GM12864 (cell line): ENCODE results near the gene USP17L26.
"Not testable (repeated sequence)": the region's sequence is repeated elsewhere in the genome, so short reads cannot be mapped to it uniquely, and the experiment has no call there.

Experiments
- DNase-seq: peaks from one replicate; pipeline ENCODE4 v3.0.0-alpha.2; 2011; ENCODE audit warnings: low read depth
- H3K4me3 ChIP-seq: 2 replicates; pipeline ENCODE4 v1.5.1; 2011; ENCODE audit warnings: mild to moderate bottlenecking, low read depth, low read length, control low read depth
- TF ChIP-seq, protein P1 (sequence below): IDR thresholded peaks from 2 replicates; pipeline ENCODE4 v1.5.1; 2011; ENCODE audit warnings: low read depth, mild to moderate bottlenecking, moderate library complexity, low read length, control low read depth, inconsistent platforms; ENCODE audit errors: missing control alignments

Gene USP17L26, protein sequence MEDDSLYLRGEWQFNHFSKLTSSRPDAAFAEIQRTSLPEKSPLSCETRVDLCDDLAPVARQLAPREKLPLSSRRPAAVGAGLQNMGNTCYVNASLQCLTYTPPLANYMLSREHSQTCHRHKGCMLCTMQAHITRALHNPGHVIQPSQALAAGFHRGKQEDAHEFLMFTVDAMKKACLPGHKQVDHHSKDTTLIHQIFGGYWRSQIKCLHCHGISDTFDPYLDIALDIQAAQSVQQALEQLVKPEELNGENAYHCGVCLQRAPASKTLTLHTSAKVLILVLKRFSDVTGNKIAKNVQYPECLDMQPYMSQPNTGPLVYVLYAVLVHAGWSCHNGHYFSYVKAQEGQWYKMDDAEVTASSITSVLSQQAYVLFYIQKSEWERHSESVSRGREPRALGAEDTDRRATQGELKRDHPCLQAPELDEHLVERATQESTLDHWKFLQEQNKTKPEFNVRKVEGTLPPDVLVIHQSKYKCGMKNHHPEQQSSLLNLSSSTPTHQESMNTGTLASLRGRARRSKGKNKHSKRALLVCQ

DNA sequence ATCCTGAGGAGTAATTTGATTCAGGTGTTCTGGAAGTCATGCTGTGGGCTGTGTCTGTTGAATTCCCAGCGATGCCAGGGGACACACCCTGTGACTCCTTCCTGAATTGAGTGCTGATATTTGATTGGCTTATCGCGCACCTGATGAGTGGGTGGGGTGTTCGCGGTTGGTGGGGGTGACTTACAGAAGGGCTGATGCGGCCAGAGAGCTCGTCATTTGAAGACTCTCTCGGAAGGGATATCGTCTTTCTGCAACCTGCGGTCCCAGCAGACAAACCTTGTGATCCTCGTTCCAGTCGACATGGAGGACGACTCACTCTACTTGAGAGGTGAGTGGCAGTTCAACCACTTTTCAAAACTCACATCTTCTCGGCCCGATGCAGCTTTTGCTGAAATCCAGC lies at the start of gene USP17L26:
TSS of gene USP17L26 (plus strand) at position 301 of the 400 bp plus-strand sequence. CDS start at position 301, 0 bp downstream.
- DNase-seq, H3K4me3 ChIP-seq: not testable (repeated sequence)

DNA sequence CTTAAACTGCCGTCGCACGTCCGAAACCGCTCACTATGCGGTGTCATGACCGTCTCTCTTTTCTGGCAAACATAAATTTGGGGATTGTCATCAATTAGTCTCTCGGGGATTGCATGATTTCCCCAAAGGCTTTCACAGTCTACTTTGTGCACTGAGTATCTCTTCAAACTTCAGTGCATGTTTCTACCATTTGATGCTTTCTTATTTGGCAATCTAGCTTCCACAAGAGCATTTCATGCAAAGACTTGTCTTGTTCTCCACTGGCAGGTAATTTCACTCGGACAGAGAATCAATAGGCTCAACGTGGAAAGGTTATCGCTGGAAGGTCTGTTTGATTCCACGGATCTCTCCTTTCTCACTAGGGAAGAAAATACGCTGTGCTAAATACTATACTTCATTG lies 10.3 kb upstream of the USP17L26 start:
- H3K4me3 ChIP-seq, DNase-seq: not testable (repeated sequence)

GRCh38 chr4:9324865-9325264 lies 9.6 kb upstream of the USP17L26 start, which contains the start of gene USP17L24:
TSS of gene USP17L24 (plus strand) at chr4:9325165. CDS start at chr4:9325165, 0 bp downstream.
- H3K4me3 ChIP-seq, DNase-seq: not testable (repeated sequence)

- not testable (repeated sequence) for DNase-seq, H3K4me3 ChIP-seq
These were observed 4.8 kb upstream of the USP17L26 start, which contains the start of gene USP17L25 for GRCh38 chr4:9329611-9330010. TSS of gene USP17L25 (plus strand) at chr4:9329911. CDS start at chr4:9329911, 0 bp downstream.

GRCh38 chr4:9339103-9339502 lies 4.6 kb downstream of the USP17L26 start, which contains the start of gene USP17L5:
TSS of gene USP17L5 (plus strand) at chr4:9339403. CDS start at chr4:9339403, 0 bp downstream.
- not testable (repeated sequence) for DNase-seq, H3K4me3 ChIP-seq

GRCh38 chr4:9343848-9344247 lies 9.4 kb downstream of the USP17L26 start, which contains the start of gene USP17L27:
TSS of gene USP17L27 (plus strand) at chr4:9344148. CDS start at chr4:9344148, 0 bp downstream.
- not testable (repeated sequence) for H3K4me3 ChIP-seq, DNase-seq

DNA sequence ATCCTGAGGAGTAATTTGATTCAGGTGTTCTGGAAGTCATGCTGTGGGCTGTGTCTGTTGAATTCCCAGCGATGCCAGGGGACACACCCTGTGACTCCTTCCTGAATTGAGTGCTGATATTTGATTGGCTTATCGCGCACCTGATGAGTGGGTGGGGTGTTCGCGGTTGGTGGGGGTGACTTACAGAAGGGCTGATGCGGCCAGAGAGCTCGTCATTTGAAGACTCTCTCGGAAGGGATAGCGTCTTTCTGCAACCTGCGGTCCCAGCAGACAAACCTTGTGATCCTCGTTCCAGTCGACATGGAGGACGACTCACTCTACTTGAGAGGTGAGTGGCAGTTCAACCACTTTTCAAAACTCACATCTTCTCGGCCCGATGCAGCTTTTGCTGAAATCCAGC lies 14.1 kb downstream of the USP17L26 start, which contains the start of gene USP17L28:
TSS of gene USP17L28 (plus strand) at position 301 of the 400 bp plus-strand sequence. CDS start at position 301, 0 bp downstream.
- not testable (repeated sequence) for DNase-seq, H3K4me3 ChIP-seq

DNA sequence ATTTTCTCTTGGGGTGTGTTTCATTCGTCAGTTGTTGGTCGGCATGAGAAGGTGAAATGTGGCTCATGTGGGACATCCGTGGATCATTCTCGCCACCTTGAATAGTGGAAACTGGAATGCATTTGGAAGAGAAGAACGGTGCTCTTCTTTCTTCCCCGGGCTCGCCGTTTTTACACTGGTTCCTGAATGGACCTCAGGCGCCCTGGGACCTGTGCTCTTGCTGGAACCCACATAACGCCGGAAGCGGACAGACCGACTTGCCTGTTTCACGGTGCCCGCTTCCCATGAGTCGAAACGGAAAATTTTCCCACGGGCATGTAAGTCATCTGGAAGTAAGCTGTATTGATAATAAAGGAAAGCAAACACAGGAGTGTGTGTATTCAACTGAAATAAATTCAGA lies 16.4 kb downstream of the USP17L26 start:
- H3K4me3 ChIP-seq, DNase-seq: not testable (repeated sequence)

DNA sequence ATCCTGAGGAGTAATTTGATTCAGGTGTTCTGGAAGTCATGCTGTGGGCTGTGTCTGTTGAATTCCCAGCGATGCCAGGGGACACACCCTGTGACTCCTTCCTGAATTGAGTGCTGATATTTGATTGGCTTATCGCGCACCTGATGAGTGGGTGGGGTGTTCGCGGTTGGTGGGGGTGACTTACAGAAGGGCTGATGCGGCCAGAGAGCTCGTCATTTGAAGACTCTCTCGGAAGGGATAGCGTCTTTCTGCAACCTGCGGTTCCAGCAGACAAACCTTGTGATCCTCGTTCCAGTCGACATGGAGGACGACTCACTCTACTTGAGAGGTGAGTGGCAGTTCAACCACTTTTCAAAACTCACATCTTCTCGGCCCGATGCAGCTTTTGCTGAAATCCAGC lies 18.9 kb downstream of the USP17L26 start, which contains the start of gene USP17L29:
TSS of gene USP17L29 (plus strand) at position 301 of the 400 bp plus-strand sequence. CDS start at position 301, 0 bp downstream.
- not testable (repeated sequence) for DNase-seq, H3K4me3 ChIP-seq

- H3K4me3 ChIP-seq, DNase-seq: not testable (repeated sequence)
These were observed 28.4 kb downstream of the USP17L26 start, which contains the start of gene USP17L30 for GRCh38 chr4:9362829-9363228. TSS of gene USP17L30 (plus strand) at chr4:9363129. CDS start at chr4:9363129, 0 bp downstream.

DNA sequence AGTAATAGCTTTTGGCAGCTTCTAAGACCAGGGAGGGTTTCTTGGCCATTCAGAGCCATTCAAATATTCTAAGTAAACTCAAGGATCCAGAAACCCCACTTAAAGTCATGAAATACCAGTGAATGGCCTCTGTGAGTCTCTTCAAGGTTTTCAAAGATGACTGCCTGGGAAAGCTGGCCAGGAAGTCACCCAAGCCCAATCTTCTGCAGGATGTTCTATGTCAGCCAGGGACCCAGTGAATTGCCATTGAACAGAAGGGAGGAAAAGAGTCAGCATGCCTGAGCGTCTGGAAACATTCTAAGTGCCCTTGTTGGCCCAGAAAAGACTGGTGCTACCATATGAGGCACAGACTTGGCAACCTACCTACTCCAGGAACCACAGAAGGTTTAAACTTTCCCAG lies 45.4 kb downstream of the USP17L26 start:
- DNase-seq, H3K4me3 ChIP-seq: not testable (repeated sequence)

GRCh38 chr4:9381012-9381534 lies 46.6 kb downstream of the USP17L26 start:
- TF ChIP-seq, protein P1, sequence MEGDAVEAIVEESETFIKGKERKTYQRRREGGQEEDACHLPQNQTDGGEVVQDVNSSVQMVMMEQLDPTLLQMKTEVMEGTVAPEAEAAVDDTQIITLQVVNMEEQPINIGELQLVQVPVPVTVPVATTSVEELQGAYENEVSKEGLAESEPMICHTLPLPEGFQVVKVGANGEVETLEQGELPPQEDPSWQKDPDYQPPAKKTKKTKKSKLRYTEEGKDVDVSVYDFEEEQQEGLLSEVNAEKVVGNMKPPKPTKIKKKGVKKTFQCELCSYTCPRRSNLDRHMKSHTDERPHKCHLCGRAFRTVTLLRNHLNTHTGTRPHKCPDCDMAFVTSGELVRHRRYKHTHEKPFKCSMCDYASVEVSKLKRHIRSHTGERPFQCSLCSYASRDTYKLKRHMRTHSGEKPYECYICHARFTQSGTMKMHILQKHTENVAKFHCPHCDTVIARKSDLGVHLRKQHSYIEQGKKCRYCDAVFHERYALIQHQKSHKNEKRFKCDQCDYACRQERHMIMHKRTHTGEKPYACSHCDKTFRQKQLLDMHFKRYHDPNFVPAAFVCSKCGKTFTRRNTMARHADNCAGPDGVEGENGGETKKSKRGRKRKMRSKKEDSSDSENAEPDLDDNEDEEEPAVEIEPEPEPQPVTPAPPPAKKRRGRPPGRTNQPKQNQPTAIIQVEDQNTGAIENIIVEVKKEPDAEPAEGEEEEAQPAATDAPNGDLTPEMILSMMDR: peak; percentile 27
- not testable (repeated sequence) for DNase-seq
- H3K4me3 ChIP-seq: peak overlapping the region; percentile 36

DNA sequence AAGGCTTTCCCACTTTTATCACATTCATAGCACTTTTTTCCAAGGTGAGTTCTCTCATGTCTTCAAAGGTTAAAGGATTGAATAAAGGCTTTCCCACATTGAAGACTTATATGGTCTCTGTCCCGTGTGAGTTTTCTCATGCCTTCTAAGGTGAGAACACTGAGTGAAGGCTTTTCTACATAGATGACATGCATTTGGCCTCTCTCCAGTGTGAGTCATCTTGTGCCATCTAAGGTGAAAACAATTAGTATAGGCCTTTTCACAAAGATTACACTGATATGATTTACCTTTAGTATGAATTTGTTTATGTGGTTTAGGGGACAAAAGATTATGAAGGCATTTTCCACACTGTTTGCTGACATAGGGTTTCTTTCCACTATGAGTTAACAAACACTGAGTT lies 49.7 kb downstream of the USP17L26 start:
- TF ChIP-seq, protein P1: no peak
- H3K4me3 ChIP-seq: no peak overlapping the region
- no peak for DNase-seq
